Measurements from ENCODE around the gene RESF1.

Gene RESF1

GRCh38 chr12:31973818-31974217 is 14.6 kb downstream of the RESF1 start:
- TF ChIP-seq CTCF (IDR thresholded peaks at IDR 0.05; ENCODE audit: low read depth, low read length), result no peak
- H3K4me3 ChIP-seq (ENCODE audit: low read depth, low read length), result no peak overlapping the region

GRCh38 chr12:31974673-31975072 is 15.5 kb downstream of the RESF1 start:
- no peak for TF ChIP-seq CTCF (IDR thresholded peaks at IDR 0.05; ENCODE audit: low read depth, low read length)
- H3K4me3 ChIP-seq (ENCODE audit: low read depth, low read length), result no peak overlapping the region

GRCh38 chr12:31984806-31985591 is 25.8 kb downstream of the RESF1 start:
- H3K4me3 ChIP-seq (ENCODE audit: low read depth, low read length), result no peak overlapping the region
- no peak for TF ChIP-seq CTCF (IDR thresholded peaks at IDR 0.05; ENCODE audit: low read depth, low read length)

GRCh38 chr12:31985832-31986231 is 26.6 kb downstream of the RESF1 start:
- no peak for TF ChIP-seq CTCF (IDR thresholded peaks at IDR 0.05; ENCODE audit: low read depth, low read length)
- no peak overlapping the region for H3K4me3 ChIP-seq (ENCODE audit: low read depth, low read length)

GRCh38 chr12:31989571-31990362 is 30.6 kb downstream of the RESF1 start:
- H3K4me3 ChIP-seq (ENCODE audit: low read depth, low read length), result no peak overlapping the region
- no peak for TF ChIP-seq CTCF (IDR thresholded peaks at IDR 0.05; ENCODE audit: low read depth, low read length)

GRCh38 chr12:31991146-31991545 is 31.9 kb downstream of the RESF1 start:
- no peak overlapping the region for H3K4me3 ChIP-seq (ENCODE audit: low read depth, low read length)
- TF ChIP-seq CTCF (IDR thresholded peaks at IDR 0.05; ENCODE audit: low read depth, low read length), result no peak

GRCh38 chr12:31991815-31992214 is 32.6 kb downstream of the RESF1 start:
- TF ChIP-seq CTCF (IDR thresholded peaks at IDR 0.05; ENCODE audit: low read depth, low read length), result no peak
- H3K4me3 ChIP-seq (ENCODE audit: low read depth, low read length), result no peak overlapping the region

Data from WI38 (cell line).